Measurements from ENCODE around the gene MAP3K20.
A peak's percentile ranks its signal among the peaks of the same experiment; 100 is the strongest.
"Not testable (repeated sequence)": the region's sequence is repeated elsewhere in the genome, so short reads cannot be mapped to it uniquely, and the experiment has no call there.

Gene MAP3K20

GRCh38 chr2:173163357-173163756 is 87.7 kb downstream of the MAP3K20 start:
- not testable (repeated sequence) for DNase-seq

GRCh38 chr2:173164396-173164795 is 88.8 kb downstream of the MAP3K20 start:
- no peak for DNase-seq

- no peak for DNase-seq
These were observed 90.0 kb downstream of the MAP3K20 start for GRCh38 chr2:173165443-173166238.

GRCh38 chr2:173171321-173171720 is 95.7 kb downstream of the MAP3K20 start:
- DNase-seq: no peak

GRCh38 chr2:173171924-173172643 is 96.4 kb downstream of the MAP3K20 start:
- DNase-seq: no peak

GRCh38 chr2:173174339-173174738 is 98.7 kb downstream of the MAP3K20 start:
- not testable (repeated sequence) for DNase-seq

GRCh38 chr2:173175222-173175621 is 99.6 kb downstream of the MAP3K20 start:
- no peak for DNase-seq

- DNase-seq: no peak
These were observed 106.3 kb downstream of the MAP3K20 start for GRCh38 chr2:173181982-173182381.

GRCh38 chr2:173184031-173185004 is 108.7 kb downstream of the MAP3K20 start:
- no peak for DNase-seq

- no peak for DNase-seq
These were observed 109.8 kb downstream of the MAP3K20 start for GRCh38 chr2:173185437-173185836.

GRCh38 chr2:173187941-173188788 is 112.5 kb downstream of the MAP3K20 start:
- no peak for DNase-seq

- no peak for DNase-seq
These were observed 116.0 kb downstream of the MAP3K20 start for GRCh38 chr2:173191601-173192000.

- DNase-seq: no peak
These were observed 116.4 kb downstream of the MAP3K20 start for GRCh38 chr2:173192071-173192470.

- DNase-seq: no peak
These were observed 118.3 kb downstream of the MAP3K20 start for GRCh38 chr2:173193925-173194324.

GRCh38 chr2:173195100-173195499 is 119.5 kb downstream of the MAP3K20 start:
- no peak for DNase-seq

- DNase-seq: peak; percentile 2
These were observed 120.4 kb downstream of the MAP3K20 start for GRCh38 chr2:173196080-173196479.

- no peak for DNase-seq
These were observed 121.0 kb downstream of the MAP3K20 start for GRCh38 chr2:173196638-173197037.

- DNase-seq: no peak
These were observed 122.7 kb downstream of the MAP3K20 start for GRCh38 chr2:173198327-173198726.

- DNase-seq: no peak
These were observed 123.6 kb downstream of the MAP3K20 start for GRCh38 chr2:173199294-173199693.

GRCh38 chr2:173202570-173202969 is 126.9 kb downstream of the MAP3K20 start:
- no peak for DNase-seq

- DNase-seq: no peak
These were observed 128.7 kb downstream of the MAP3K20 start for GRCh38 chr2:173204316-173204715.

- DNase-seq: no peak
These were observed 129.7 kb downstream of the MAP3K20 start for GRCh38 chr2:173205375-173205774.
